ENCODE measurements around the gene EIF2AK3. TPM values are rescaled to one million over a fixed set of nuclear protein-coding genes. Genes with fewer than 3 reads are reported as not detected.

The EIF2AK3 gene
- total and polyA plus RNA-seq, 2 of the 13 experiments (the other 11 are each of a cell fraction or from before 2014, with no cell fraction given) = 10.3 to 30.6 TPM

DNA sequence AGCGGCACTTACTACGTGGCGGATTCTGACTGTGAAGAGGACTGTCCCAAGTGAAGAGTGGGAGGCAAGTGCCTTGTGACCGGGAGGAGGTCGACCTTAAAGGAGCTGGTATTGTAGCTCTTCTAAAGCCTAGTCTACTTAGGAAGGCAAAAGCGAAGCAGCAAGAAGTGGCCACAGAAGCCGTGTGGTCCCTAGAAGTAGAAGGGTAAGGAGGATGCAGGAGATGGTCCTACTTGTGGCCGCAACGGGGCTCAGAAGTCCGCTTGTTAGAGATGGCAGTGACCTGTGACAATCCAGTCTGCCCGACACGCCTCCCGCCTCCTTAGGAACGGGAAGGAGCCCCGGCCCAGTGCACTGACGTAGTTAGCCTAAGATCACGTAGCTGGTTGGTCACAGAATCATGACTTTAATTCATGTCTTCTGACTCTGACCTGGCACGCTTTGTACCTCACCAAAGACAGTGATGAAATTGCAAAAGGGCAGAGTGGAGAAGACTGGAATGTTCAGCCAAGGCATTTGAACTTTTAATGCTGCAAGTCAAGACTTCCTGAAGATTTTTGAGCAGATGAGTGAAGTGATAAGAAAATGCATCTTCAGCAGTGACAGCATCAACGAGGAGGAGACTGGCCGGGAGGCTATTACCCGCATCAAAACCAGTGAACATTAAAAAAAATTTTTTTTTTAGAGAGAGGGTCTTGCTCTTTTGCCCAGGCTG is 749 bp upstream of the EIF2AK3 start (continued):
- TF ChIP-seq, protein P1, sequence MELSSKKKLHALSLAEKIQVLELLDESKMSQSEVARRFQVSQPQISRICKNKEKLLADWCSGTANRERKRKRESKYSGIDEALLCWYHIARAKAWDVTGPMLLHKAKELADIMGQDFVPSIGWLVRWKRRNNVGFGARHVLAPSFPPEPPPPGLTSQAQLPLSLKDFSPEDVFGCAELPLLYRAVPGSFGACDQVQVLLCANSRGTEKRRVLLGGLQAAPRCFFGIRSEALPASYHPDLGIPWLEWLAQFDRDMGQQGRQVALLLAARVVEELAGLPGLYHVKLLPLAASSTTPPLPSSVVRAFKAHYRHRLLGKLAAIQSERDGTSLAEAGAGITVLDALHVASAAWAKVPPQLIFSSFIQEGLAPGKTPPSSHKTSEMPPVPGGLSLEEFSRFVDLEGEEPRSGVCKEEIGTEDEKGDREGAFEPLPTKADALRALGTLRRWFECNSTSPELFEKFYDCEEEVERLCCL (CRISPR knock-in tag; IDR thresholded peaks at IDR 0.05; ENCODE audit: borderline replicate concordance) = peak; percentile 97
- TF ChIP-seq, protein P2, sequence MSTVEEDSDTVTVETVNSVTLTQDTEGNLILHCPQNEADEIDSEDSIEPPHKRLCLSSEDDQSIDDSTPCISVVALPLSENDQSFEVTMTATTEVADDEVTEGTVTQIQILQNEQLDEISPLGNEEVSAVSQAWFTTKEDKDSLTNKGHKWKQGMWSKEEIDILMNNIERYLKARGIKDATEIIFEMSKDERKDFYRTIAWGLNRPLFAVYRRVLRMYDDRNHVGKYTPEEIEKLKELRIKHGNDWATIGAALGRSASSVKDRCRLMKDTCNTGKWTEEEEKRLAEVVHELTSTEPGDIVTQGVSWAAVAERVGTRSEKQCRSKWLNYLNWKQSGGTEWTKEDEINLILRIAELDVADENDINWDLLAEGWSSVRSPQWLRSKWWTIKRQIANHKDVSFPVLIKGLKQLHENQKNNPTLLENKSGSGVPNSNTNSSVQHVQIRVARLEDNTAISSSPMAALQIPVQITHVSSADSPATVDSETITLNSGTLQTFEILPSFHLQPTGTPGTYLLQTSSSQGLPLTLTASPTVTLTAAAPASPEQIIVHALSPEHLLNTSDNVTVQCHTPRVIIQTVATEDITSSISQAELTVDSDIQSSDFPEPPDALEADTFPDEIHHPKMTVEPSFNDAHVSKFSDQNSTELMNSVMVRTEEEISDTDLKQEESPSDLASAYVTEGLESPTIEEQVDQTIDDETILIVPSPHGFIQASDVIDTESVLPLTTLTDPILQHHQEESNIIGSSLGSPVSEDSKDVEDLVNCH (CRISPR knock-in tag; IDR thresholded peaks at IDR 0.05) = no peak
- TF ChIP-seq ZNF562 (CRISPR knock-in tag; IDR thresholded peaks at IDR 0.05; ENCODE audit: borderline replicate concordance) (no peak), ZNF225 (CRISPR knock-in tag; IDR thresholded peaks at IDR 0.05) (no peak), ZNF136 (CRISPR knock-in tag; IDR thresholded peaks at IDR 0.05; ENCODE audit: low read depth) (no peak; the same call in 1 of the 2 replicates), FOXA3 (CRISPR knock-in tag; IDR thresholded peaks at IDR 0.05) (no peak), ZC3H4 (CRISPR knock-in tag; IDR thresholded peaks at IDR 0.05; ENCODE audit: borderline replicate concordance) (peak; percentile 25; the same call in 1 of the 2 replicates), PPARG (CRISPR knock-in tag; conservative IDR thresholded peaks at IDR 0.05) (no peak), FOXJ3 (CRISPR knock-in tag; IDR thresholded peaks at IDR 0.05; ENCODE audit: borderline replicate concordance) (no peak), ZFP36L2 (CRISPR knock-in tag; IDR thresholded peaks at IDR 0.05) (peak; percentile 63; the same call in 1 of the 2 replicates)
- TF ChIP-seq, protein P3, sequence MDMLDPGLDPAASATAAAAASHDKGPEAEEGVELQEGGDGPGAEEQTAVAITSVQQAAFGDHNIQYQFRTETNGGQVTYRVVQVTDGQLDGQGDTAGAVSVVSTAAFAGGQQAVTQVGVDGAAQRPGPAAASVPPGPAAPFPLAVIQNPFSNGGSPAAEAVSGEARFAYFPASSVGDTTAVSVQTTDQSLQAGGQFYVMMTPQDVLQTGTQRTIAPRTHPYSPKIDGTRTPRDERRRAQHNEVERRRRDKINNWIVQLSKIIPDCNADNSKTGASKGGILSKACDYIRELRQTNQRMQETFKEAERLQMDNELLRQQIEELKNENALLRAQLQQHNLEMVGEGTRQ (IDR thresholded peaks at IDR 0.05; ENCODE audit: low read depth, low read length) = no peak
- TF ChIP-seq, protein P3 (CRISPR knock-in tag; IDR thresholded peaks at IDR 0.05; ENCODE audit: borderline replicate concordance) = no peak
- TF ChIP-seq, protein P4, sequence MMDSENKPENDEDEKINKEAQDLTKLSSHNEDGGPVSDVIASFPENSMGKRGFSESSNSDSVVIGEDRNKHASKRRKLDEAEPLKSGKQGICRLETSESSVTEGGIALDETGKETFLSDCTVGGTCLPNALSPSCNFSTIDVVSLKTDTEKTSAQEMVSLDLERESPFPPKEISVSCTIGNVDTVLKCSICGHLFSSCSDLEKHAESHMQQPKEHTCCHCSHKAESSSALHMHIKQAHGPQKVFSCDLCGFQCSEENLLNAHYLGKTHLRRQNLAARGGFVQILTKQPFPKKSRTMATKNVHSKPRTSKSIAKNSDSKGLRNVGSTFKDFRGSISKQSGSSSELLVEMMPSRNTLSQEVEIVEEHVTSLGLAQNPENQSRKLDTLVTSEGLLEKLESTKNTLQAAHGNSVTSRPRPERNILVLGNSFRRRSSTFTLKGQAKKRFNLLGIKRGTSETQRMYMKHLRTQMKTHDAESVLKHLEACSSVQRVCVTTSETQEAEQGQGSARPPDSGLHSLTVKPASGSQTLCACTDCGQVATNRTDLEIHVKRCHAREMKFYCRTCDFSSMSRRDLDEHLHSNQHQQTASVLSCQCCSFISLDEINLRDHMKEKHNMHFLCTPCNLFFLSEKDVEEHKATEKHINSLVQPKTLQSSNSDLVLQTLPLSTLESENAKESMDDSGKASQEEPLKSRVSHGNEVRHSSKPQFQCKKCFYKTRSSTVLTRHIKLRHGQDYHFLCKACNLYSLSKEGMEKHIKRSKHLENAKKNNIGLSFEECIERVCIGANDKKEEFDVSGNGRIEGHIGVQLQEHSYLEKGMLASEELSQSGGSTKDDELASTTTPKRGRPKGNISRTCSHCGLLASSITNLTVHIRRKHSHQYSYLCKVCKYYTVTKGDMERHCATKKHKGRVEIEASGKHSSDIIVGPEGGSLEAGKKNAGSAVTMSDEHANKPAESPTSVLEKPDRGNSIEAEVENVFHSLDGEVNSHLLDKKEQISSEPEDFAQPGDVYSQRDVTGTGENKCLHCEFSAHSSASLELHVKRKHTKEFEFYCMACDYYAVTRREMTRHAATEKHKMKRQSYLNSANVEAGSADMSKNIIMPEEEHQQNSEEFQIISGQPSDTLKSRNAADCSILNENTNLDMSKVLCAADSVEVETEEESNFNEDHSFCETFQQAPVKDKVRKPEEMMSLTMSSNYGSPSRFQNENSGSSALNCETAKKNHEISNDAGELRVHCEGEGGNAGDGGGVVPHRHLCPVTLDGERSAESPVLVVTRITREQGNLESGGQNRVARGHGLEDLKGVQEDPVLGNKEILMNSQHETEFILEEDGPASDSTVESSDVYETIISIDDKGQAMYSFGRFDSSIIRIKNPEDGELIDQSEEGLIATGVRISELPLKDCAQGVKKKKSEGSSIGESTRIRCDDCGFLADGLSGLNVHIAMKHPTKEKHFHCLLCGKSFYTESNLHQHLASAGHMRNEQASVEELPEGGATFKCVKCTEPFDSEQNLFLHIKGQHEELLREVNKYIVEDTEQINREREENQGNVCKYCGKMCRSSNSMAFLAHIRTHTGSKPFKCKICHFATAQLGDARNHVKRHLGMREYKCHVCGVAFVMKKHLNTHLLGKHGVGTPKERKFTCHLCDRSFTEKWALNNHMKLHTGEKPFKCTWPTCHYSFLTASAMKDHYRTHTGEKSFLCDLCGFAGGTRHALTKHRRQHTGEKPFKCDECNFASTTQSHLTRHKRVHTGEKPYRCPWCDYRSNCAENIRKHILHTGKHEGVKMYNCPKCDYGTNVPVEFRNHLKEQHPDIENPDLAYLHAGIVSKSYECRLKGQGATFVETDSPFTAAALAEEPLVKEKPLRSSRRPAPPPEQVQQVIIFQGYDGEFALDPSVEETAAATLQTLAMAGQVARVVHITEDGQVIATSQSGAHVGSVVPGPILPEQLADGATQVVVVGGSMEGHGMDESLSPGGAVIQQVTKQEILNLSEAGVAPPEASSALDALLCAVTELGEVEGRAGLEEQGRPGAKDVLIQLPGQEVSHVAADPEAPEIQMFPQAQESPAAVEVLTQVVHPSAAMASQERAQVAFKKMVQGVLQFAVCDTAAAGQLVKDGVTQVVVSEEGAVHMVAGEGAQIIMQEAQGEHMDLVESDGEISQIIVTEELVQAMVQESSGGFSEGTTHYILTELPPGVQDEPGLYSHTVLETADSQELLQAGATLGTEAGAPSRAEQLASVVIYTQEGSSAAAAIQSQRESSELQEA (CRISPR knock-in tag; IDR thresholded peaks at IDR 0.05; ENCODE audit: not compliant biosample characterization) = no peak
